Fibroblast of lung (primary cell): Measurements from ENCODE around the gene CYGB. TPM values are rescaled to one million over a fixed set of nuclear protein-coding genes. Genes with fewer than 3 reads are reported as not detected.

ENCODE experiments used
- DNase-seq, 2 donors: peaks; one replicate each; pipeline versions ENCODE4 v3.0.0 to v3.0.0-alpha.2; 2010; ENCODE audit warnings: low read depth in 2 of 2
- H2AFZ ChIP-seq: 2 replicates; pipeline ENCODE4 v1.5.1; 2012; ENCODE audit warnings: low read length, control low read depth, inconsistent platforms
- H3K27ac ChIP-seq: 2 replicates; pipeline ENCODE4 v1.5.1; 2011; ENCODE audit warnings: low read length, control low read depth; ENCODE audit not compliant: insufficient read depth
- H3K27me3 ChIP-seq: 2 replicates; pipeline ENCODE4 v1.5.1; 2011; ENCODE audit warnings: mild to moderate bottlenecking, low read length; ENCODE audit not compliant: control insufficient read depth, insufficient read depth
- H3K36me3 ChIP-seq: 2 replicates; pipeline ENCODE4 v1.5.1; 2011; ENCODE audit warnings: low read length; ENCODE audit not compliant: control insufficient read depth, insufficient read depth
- H3K4me1 ChIP-seq: 2 replicates; pipeline ENCODE4 v1.5.1; 2011; ENCODE audit warnings: low read length; ENCODE audit not compliant: control insufficient read depth, insufficient read depth; ENCODE audit errors: extremely low read depth
- H3K4me2 ChIP-seq: 2 replicates; pipeline ENCODE4 v1.5.1; 2011; ENCODE audit warnings: low read length, control low read depth; ENCODE audit not compliant: insufficient read depth; ENCODE audit errors: extremely low read depth
- H3K4me3 ChIP-seq, 4 experiments: fragments of 200-600 bp in 1 of 4; sonication (generic) in 1 of 4; replicated peaks in 1 of 4; 2 replicates each; pipeline ENCODE4 v1.5.1; 2011 to 2016; ENCODE audit warnings: low read length in 4 of 4, low read depth in 3 of 4, mild to moderate bottlenecking in 3 of 4, control low read depth in 2 of 4, inconsistent platforms in 1 of 4, mixed read lengths in 1 of 4; ENCODE audit not compliant: insufficient read depth in 1 of 4; ENCODE audit errors: control extremely low read depth in 1 of 4
- H3K79me2 ChIP-seq: 2 replicates; pipeline ENCODE4 v1.5.1; 2012; ENCODE audit warnings: mild to moderate bottlenecking, low read length, inconsistent platforms; ENCODE audit not compliant: control insufficient read depth, insufficient read depth
- H3K9ac ChIP-seq: 2 replicates; pipeline ENCODE4 v1.5.1; 2011; ENCODE audit warnings: mild to moderate bottlenecking, low read length, control low read depth; ENCODE audit not compliant: insufficient read depth
- H3K9me3 ChIP-seq: 2 replicates; pipeline ENCODE4 v1.5.1; 2012; ENCODE audit warnings: low read depth, low read length; ENCODE audit not compliant: control insufficient read depth, insufficient read depth
- H4K20me1 ChIP-seq: 2 replicates; pipeline ENCODE4 v1.5.1; 2011; ENCODE audit warnings: low read length; ENCODE audit not compliant: control insufficient read depth, insufficient read depth; ENCODE audit errors: extremely low read depth
- CTCF ChIP-seq, 2 donors: IDR thresholded peaks in 1 of 2; conservative IDR thresholded peaks in 1 of 2; 1 replicate in 1 of 2; 2 replicates in 1 of 2; pipeline ENCODE4 v1.5.1; 2011 to 2012; ENCODE audit warnings: low read length in 2 of 2, control low read depth in 1 of 2, inconsistent platforms in 1 of 2, low read depth in 1 of 2, mild to moderate bottlenecking in 1 of 2
- EZH2 ChIP-seq: IDR thresholded peaks from 2 replicates; pipeline ENCODE4 v1.5.1; 2012; ENCODE audit warnings: low read length, control low read depth, mild to moderate bottlenecking; ENCODE audit errors: missing control alignments
- polyA plus RNA-seq, 2 donors: library from polyadenylated mRNA; depleted of rRNA in 1 of 2; stranded (reverse) in 1 of 2; unstranded in 1 of 2; fragments of >200 nt; gene quantifications; 2 replicates each; pipeline ENCODE4 v1.2.1, GENCODE V29; 2011 to 2012; ENCODE audit warnings: missing spikeins in 1 of 2
- total RNA-seq: library from RNA; depleted of rRNA; stranded (reverse); fragments of >200 nt; gene quantifications from 2 replicates; pipeline ENCODE4 v1.2.1, GENCODE V29; 2014

The CYGB gene
- total and polyA plus RNA-seq, 2 donors (not counting 1 experiment from before 2014, with no cell fraction given), result 10.0 to 12.4 TPM

- Histone ChIP-seq H3K4me3 (no peak overlapping the region), H3K4me1 (no peaks in the 10 kb centered on the region), H3K36me3 (no peaks in the 10 kb centered on the region), H3K9ac (no peak overlapping the region), H3K27me3 (no peaks in the 10 kb centered on the region), H3K27ac (no peak overlapping the region), H4K20me1 (no peaks in the 10 kb centered on the region), H3K4me2 (no peak overlapping the region), H3K79me2 (no peaks in the 10 kb centered on the region), H2AFZ (no peak overlapping the region), H3K9me3 (no peaks in the 10 kb centered on the region)
- no peak for TF ChIP-seq CTCF (conservative IDR thresholded peaks at IDR 0.05 in 1 of 2, IDR thresholded peaks at IDR 0.05 in 1 of 2; ENCODE audit: low read depth in 1 of 2, low read length in 2 of 2)
- TF ChIP-seq EZH2, result no peak
- no peak for DNase-seq
Measured at GRCh38 chr17:76572201-76572910, 34.8 kb upstream of the CYGB start.

- no peaks in the 10 kb centered on the region for H3K27me3 ChIP-seq
- no peaks in the 10 kb centered on the region for H3K9me3 ChIP-seq
- H3K27ac ChIP-seq, result no peak overlapping the region
- no peaks in the 10 kb centered on the region for H3K4me1 ChIP-seq
- no peak overlapping the region for H3K9ac ChIP-seq
- H3K79me2 ChIP-seq, result no peaks in the 10 kb centered on the region
- no peak for DNase-seq
- H2AFZ ChIP-seq, result no peak overlapping the region
- TF ChIP-seq EZH2 (no peak), CTCF (conservative IDR thresholded peaks at IDR 0.05 in 1 of 2, IDR thresholded peaks at IDR 0.05 in 1 of 2; ENCODE audit: low read depth in 1 of 2, low read length in 2 of 2) (no peak)
- H4K20me1 ChIP-seq, result no peaks in the 10 kb centered on the region
- H3K36me3 ChIP-seq, result no peaks in the 10 kb centered on the region
- no peak overlapping the region for H3K4me2 ChIP-seq
- H3K4me3 ChIP-seq, result no peak overlapping the region
Measured at GRCh38 chr17:76570877-76571471, 33.5 kb upstream of the CYGB start.

DNA sequence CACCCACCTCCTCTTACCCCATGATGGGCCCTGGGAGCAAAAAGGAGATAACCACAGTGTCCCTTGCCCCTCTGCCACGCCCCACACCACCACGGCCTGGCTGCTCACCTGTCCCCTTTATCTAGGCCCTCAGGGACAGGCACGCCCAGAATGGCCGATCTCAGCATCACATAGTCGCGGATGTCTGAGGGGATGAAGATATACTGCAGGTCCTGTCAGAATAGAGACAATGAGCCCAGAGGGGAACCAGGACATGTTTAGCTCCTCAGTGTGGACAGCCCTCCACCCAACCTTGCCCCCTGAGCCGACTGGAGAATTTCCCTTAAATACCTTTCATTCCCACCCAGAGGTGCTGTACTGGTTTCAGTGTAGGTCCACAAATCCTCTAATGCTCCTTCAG, 32.9 kb upstream of the CYGB start:
- no peak overlapping the region for H2AFZ ChIP-seq
- TF ChIP-seq CTCF (conservative IDR thresholded peaks at IDR 0.05 in 1 of 2, IDR thresholded peaks at IDR 0.05 in 1 of 2; ENCODE audit: low read depth in 1 of 2, low read length in 2 of 2) (no peak), EZH2 (no peak)
- DNase-seq, result no peak
- no peaks in the 10 kb centered on the region for H3K27me3 ChIP-seq
- no peaks in the 10 kb centered on the region for H3K4me1 ChIP-seq
- no peak overlapping the region for H3K27ac ChIP-seq
- H4K20me1 ChIP-seq, result no peaks in the 10 kb centered on the region
- no peak overlapping the region for H3K9ac ChIP-seq
- H3K79me2 ChIP-seq, result no peaks in the 10 kb centered on the region
- no peaks in the 10 kb centered on the region for H3K36me3 ChIP-seq
- no peak overlapping the region for H3K4me2 ChIP-seq
- H3K9me3 ChIP-seq, result no peaks in the 10 kb centered on the region
- no peak overlapping the region for H3K4me3 ChIP-seq
